Measurements from ENCODE around the gene NLGN2. TPM values are rescaled to one million over a fixed set of nuclear protein-coding genes. Genes with fewer than 3 reads are reported as not detected.

NLGN2 gene
- total RNA-seq, 1 experiment from 2014 or later, result 70.2 TPM

- Histone ChIP-seq H4K91ac (ENCODE audit: insufficient read length, low read depth, low read length) (no peak overlapping the region), H3K27ac (ENCODE audit: insufficient read length, low read depth, low read length) (no peak overlapping the region), H3K27me3 (ENCODE audit: insufficient read depth, low read length) (no peaks in the 10 kb centered on the region), H2AFZ (ENCODE audit: low read length) (no peak overlapping the region), H3K23ac (ENCODE audit: insufficient read length, low read depth, low read length) (no peak overlapping the region), H3K18ac (ENCODE audit: insufficient read length, low read depth, low read length) (no peak overlapping the region), H2BK15ac (ENCODE audit: low read depth, low read length) (no peak overlapping the region), H3K4me2 (ENCODE audit: insufficient read depth, insufficient read length, low read length) (no peak overlapping the region), H3K9ac (ENCODE audit: extremely low read depth, insufficient read length, low read length) (no peak overlapping the region), H2BK12ac (ENCODE audit: insufficient read length, low read depth, low read length) (no peak overlapping the region), H3K9me3 (ENCODE audit: control insufficient read depth, low read depth, low read length) (no peaks in the 10 kb centered on the region), H3K4me1 (ENCODE audit: insufficient read depth, low read length) (peaks cover 5% of the 10 kb centered on the region; the same call in 1 of the 2 replicates), H3K79me2 (ENCODE audit: insufficient read depth, low read length) (no peaks in the 10 kb centered on the region), H3K14ac (ENCODE audit: insufficient read depth, low read length) (no peak overlapping the region), H2AK5ac (ENCODE audit: insufficient read length, low read length) (no peak overlapping the region), H3K23me2 (ENCODE audit: insufficient read length, low read depth, low read length, poor library complexity, severe bottlenecking) (no peaks in the 10 kb centered on the region), H2BK120ac (ENCODE audit: low read depth, low read length, poor library complexity, severe bottlenecking) (no peak overlapping the region), H2BK5ac (ENCODE audit: insufficient read length, low read length) (no peak overlapping the region), H3K56ac (ENCODE audit: insufficient read length, low read depth, low read length) (no peak overlapping the region), H2BK20ac (ENCODE audit: low read depth, low read length, poor library complexity, severe bottlenecking) (no peak overlapping the region), H4K5ac (ENCODE audit: insufficient read length, low read depth, low read length) (no peak overlapping the region), H3T11ph (ENCODE audit: low read length) (no peak overlapping the region), H4K8ac (replicated peaks; ENCODE audit: insufficient read length, low read depth, low read length) (no peak overlapping the region), H3K79me1 (ENCODE audit: insufficient read depth, low read depth, low read length, poor library complexity, severe bottlenecking) (no peaks in the 10 kb centered on the region), H3K4ac (ENCODE audit: low read depth, low read length) (no peak overlapping the region), H4K20me1 (ENCODE audit: control insufficient read depth, insufficient read depth, insufficient read length) (no peaks in the 10 kb centered on the region)
- no peak for DNase-seq
- Mint-ChIP-seq H3K27ac (no peak overlapping the region), H3K27me3 (ENCODE audit: low read depth) (peaks cover 6% of the 10 kb centered on the region; the same call in 1 of the 2 replicates), H3K36me3 (ENCODE audit: insufficient read depth in 1 of 3, low read depth in 3 of 3) (no peaks in the 10 kb centered on the region), H3K4me1 (peaks cover 5 to 24% of the 10 kb centered on the region in 2 experiments), H3K4me3 (no peak overlapping the region), H3K9me3 (no peaks in the 10 kb centered on the region)
- no CpG with 5 or more reads among the region's 5 CpGs for WGBS (ENCODE audit: extremely low coverage, insufficient read length, low lambda C conversion rate)
- TF ChIP-seq, protein P1, sequence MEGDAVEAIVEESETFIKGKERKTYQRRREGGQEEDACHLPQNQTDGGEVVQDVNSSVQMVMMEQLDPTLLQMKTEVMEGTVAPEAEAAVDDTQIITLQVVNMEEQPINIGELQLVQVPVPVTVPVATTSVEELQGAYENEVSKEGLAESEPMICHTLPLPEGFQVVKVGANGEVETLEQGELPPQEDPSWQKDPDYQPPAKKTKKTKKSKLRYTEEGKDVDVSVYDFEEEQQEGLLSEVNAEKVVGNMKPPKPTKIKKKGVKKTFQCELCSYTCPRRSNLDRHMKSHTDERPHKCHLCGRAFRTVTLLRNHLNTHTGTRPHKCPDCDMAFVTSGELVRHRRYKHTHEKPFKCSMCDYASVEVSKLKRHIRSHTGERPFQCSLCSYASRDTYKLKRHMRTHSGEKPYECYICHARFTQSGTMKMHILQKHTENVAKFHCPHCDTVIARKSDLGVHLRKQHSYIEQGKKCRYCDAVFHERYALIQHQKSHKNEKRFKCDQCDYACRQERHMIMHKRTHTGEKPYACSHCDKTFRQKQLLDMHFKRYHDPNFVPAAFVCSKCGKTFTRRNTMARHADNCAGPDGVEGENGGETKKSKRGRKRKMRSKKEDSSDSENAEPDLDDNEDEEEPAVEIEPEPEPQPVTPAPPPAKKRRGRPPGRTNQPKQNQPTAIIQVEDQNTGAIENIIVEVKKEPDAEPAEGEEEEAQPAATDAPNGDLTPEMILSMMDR (conservative IDR thresholded peaks at IDR 0.05), result no peak
These were observed 37.8 kb upstream of the NLGN2 start for GRCh38 chr17:7369825-7370224.
